Neural cell (in vitro differentiated cells): Measurements from ENCODE around the gene NMNAT3. TPM values are rescaled to one million over a fixed set of nuclear protein-coding genes. Genes with fewer than 3 reads are reported as not detected.

Experiments used
- H2AFZ ChIP-seq: fragments of 200-600, 300-800 bp; sonication (generic), shearing (Covaris generic); 2 replicates; pipeline ENCODE4 v1.6.0; 2014; ENCODE audit warnings: low read depth, mild to moderate bottlenecking, antibody characterized with exemption, low read length, moderate library complexity
- H3F3A ChIP-seq: fragments of 200-600 bp; shearing (Covaris generic); 2 replicates; pipeline ENCODE4 v1.6.1; 2016; ENCODE audit warnings: mild to moderate bottlenecking, moderate library complexity, mixed read lengths, antibody characterized with exemption, low read length; ENCODE audit not compliant: insufficient read depth, poor library complexity, severe bottlenecking
- H3K27ac ChIP-seq: fragments of 200-600, 300-800 bp; sonication (generic), shearing (Covaris generic); 2 replicates; pipeline ENCODE4 v1.5.1; 2014; ENCODE audit warnings: mild to moderate bottlenecking, low read length, moderate library complexity
- H3K27me3 ChIP-seq: fragments of 300-800, 200-600 bp; sonication (generic), shearing (Covaris generic); 2 replicates; pipeline ENCODE4 v1.6.0; 2014; ENCODE audit warnings: mild to moderate bottlenecking, low read depth, low read length, moderate library complexity; ENCODE audit not compliant: insufficient read depth
- H3K36me3 ChIP-seq: fragments of 300-800, 200-600 bp; sonication (generic), shearing (Covaris generic); 2 replicates; pipeline ENCODE4 v1.5.1; 2014; ENCODE audit warnings: mild to moderate bottlenecking, antibody characterized with exemption, low read length, moderate library complexity; ENCODE audit not compliant: insufficient read depth
- H3K4me2 ChIP-seq: fragments of 300-800, 200-600 bp; sonication (generic), shearing (Covaris generic); 2 replicates; pipeline ENCODE4 v1.6.0; 2014; ENCODE audit warnings: mild to moderate bottlenecking, low read length
- H3K4me3 ChIP-seq: fragments of 300-800, 200-600 bp; sonication (generic), shearing (Covaris generic); 2 replicates; pipeline ENCODE4 v1.5.1; 2014; ENCODE audit warnings: mild to moderate bottlenecking, low read length, moderate library complexity
- H3K79me2 ChIP-seq: fragments of 200-600 bp; shearing (Covaris generic); replicated peaks from 2 replicates; pipeline ENCODE4 v1.6.0; 2014; ENCODE audit warnings: mild to moderate bottlenecking, low read length, moderate library complexity; ENCODE audit not compliant: insufficient read depth
- H3K9ac ChIP-seq: fragments of 300-800, 200-600 bp; sonication (generic), shearing (Covaris generic); 2 replicates; pipeline ENCODE4 v1.6.1; 2016; ENCODE audit warnings: mild to moderate bottlenecking, low read length, mixed read lengths
- H3K9me2 ChIP-seq: fragments of 200-600 bp; shearing (Covaris generic); 2 replicates; pipeline ENCODE4 v1.6.1; 2016; ENCODE audit warnings: mild to moderate bottlenecking, low read length, mixed read lengths; ENCODE audit not compliant: insufficient read depth
- H3K9me3 ChIP-seq: fragments of 200-600, 300-800 bp; sonication (generic), shearing (Covaris generic); 2 replicates; pipeline ENCODE4 v1.6.1; 2016; ENCODE audit warnings: mild to moderate bottlenecking, mixed run types, low read length, moderate library complexity, mixed read lengths
- H4K20me1 ChIP-seq: fragments of 200-600 bp; shearing (Covaris generic); 2 replicates; pipeline ENCODE4 v1.6.1; 2016; ENCODE audit warnings: mild to moderate bottlenecking, mixed run types; ENCODE audit not compliant: insufficient read depth
- EP300 ChIP-seq: fragments of 450-650 bp; conservative IDR thresholded peaks from 2 replicates; pipeline ENCODE4 v1.6.1; 2014; ENCODE audit warnings: antibody characterized with exemption, mild to moderate bottlenecking, moderate library complexity; ENCODE audit not compliant: poor library complexity, severe bottlenecking
- MXI1 ChIP-seq: fragments of 450-650 bp; conservative IDR thresholded peaks from 2 replicates; pipeline ENCODE4 v1.6.1; 2014; ENCODE audit warnings: antibody characterized with exemption, mild to moderate bottlenecking; ENCODE audit not compliant: poor library complexity, severe bottlenecking
- POLR2AphosphoS5 ChIP-seq: IDR thresholded peaks from 2 replicates; pipeline ENCODE4 v1.6.1; 2012
- RAD21 ChIP-seq: fragments of 450-650 bp; conservative IDR thresholded peaks from 2 replicates; pipeline ENCODE4 v1.6.1; 2014; ENCODE audit warnings: antibody characterized with exemption, mild to moderate bottlenecking, moderate library complexity
- REST ChIP-seq: IDR thresholded peaks from 2 replicates; pipeline ENCODE4 v1.6.1; 2012; ENCODE audit warnings: borderline replicate concordance
- SMC3 ChIP-seq: fragments of 450-650 bp; conservative IDR thresholded peaks from 2 replicates; pipeline ENCODE4 v1.6.1; 2014; ENCODE audit warnings: antibody characterized with exemption, mild to moderate bottlenecking, moderate library complexity; ENCODE audit not compliant: poor library complexity
- TAF1 ChIP-seq: IDR thresholded peaks from 2 replicates; pipeline ENCODE4 v1.6.1; 2012; ENCODE audit warnings: low read depth
- polyA plus RNA-seq: library from polyadenylated mRNA; depleted of rRNA; stranded (reverse); fragments of >200 nt; gene quantifications from 2 replicates; pipeline ENCODE4 v1.2.3, GENCODE V29; 2014
- TF ChIP-seq, protein P1 (sequence below): fragments of 450-650 bp; IDR thresholded peaks from 2 replicates; pipeline ENCODE4 v1.5.1; 2014; ENCODE audit warnings: antibody characterized with exemption, mild to moderate bottlenecking, moderate library complexity; ENCODE audit not compliant: poor library complexity, severe bottlenecking

The NMNAT3 gene
- polyA plus RNA-seq, 1 donor from 2014 or later = 2.3 TPM

DNA sequence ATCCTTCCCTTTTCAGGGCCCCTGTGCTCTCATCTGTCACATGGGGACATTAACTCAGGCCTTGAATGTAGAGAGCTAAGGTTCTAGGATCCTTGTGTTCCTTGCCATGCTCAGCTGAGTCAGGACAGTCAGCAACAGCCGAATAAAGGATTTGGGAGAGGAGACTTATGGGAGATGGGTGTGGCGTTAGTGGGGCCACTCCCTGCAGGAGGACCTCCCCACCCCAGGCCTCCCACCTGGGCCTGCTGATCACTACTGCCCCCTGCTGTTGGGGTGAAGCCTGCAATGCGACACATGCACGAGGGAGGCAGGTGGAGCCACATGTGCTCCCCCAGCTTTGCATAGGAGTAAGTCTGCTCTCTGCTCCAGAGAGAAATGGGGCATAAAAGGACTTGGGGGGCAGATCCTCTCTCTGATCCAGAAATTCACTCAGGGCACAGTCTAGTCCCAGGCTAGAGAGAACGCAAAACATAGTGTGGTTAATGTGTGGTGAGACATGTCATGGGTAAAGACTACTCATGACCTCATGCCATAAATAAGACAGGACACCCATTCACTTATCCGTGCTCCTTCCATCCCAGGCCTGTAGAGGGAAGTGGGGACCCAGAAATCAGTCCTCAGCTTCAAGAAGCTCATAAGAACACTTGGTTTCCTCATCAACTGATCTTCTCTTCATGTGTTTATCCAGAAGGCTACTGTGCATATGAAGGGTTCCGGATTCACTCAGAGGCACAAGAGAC lies 157.6 kb downstream of the NMNAT3 start:
- Histone ChIP-seq H3K9me2 (no peaks in the 10 kb centered on the region), H2AFZ (no peak overlapping the region), H3K27me3 (no peaks in the 10 kb centered on the region), H3K79me2 (no peaks in the 10 kb centered on the region), H3F3A (no peaks in the 10 kb centered on the region), H3K4me2 (no peak overlapping the region), H3K9ac (no peak overlapping the region), H3K27ac (no peak overlapping the region), H3K4me3 (no peak overlapping the region), H4K20me1 (no peaks in the 10 kb centered on the region), H3K9me3 (no peaks in the 10 kb centered on the region), H3K36me3 (no peaks in the 10 kb centered on the region)
- TF ChIP-seq SMC3 (no peak), MXI1 (no peak), POLR2AphosphoS5 (no peak), TAF1 (no peak), REST (no peak), RAD21 (no peak)
- TF ChIP-seq, protein P1, sequence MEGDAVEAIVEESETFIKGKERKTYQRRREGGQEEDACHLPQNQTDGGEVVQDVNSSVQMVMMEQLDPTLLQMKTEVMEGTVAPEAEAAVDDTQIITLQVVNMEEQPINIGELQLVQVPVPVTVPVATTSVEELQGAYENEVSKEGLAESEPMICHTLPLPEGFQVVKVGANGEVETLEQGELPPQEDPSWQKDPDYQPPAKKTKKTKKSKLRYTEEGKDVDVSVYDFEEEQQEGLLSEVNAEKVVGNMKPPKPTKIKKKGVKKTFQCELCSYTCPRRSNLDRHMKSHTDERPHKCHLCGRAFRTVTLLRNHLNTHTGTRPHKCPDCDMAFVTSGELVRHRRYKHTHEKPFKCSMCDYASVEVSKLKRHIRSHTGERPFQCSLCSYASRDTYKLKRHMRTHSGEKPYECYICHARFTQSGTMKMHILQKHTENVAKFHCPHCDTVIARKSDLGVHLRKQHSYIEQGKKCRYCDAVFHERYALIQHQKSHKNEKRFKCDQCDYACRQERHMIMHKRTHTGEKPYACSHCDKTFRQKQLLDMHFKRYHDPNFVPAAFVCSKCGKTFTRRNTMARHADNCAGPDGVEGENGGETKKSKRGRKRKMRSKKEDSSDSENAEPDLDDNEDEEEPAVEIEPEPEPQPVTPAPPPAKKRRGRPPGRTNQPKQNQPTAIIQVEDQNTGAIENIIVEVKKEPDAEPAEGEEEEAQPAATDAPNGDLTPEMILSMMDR = no peak

- no peaks in the 10 kb centered on the region for H3F3A ChIP-seq
- H3K27ac ChIP-seq = no peak overlapping the region
- no peak overlapping the region for H3K4me3 ChIP-seq
- H3K9ac ChIP-seq = no peak overlapping the region
- no peak overlapping the region for H3K4me2 ChIP-seq
- no peak overlapping the region for H2AFZ ChIP-seq
- H3K79me2 ChIP-seq = no peaks in the 10 kb centered on the region
- H4K20me1 ChIP-seq = no peaks in the 10 kb centered on the region
- no peaks in the 10 kb centered on the region for H3K36me3 ChIP-seq
- no peaks in the 10 kb centered on the region for H3K9me3 ChIP-seq
- no peaks in the 10 kb centered on the region for H3K27me3 ChIP-seq
- no peak for TF ChIP-seq RAD21
- TF ChIP-seq TAF1 = no peak
- TF ChIP-seq POLR2AphosphoS5 = no peak
- no peak for TF ChIP-seq SMC3
- TF ChIP-seq, protein P1 = no peak
- no peak for TF ChIP-seq EP300
- TF ChIP-seq MXI1 = no peak
- H3K9me2 ChIP-seq = no peaks in the 10 kb centered on the region
These were observed 158.6 kb downstream of the NMNAT3 start for GRCh38 chr3:139518926-139519842.
